Caco-2 (cell line): ENCODE measurements around the gene FRMD4A. TPM values are rescaled to one million over a fixed set of nuclear protein-coding genes. Genes with fewer than 3 reads are reported as not detected.

Experiments
- BruUV-seq: library from RNA; stranded (reverse); fragments of 400-500 nt; replicated peaks from 2 replicates; lab custom pipeline; 2021; lab: Mats Ljungman, UMichigan
- CTCF ChIA-PET: fragments of 300-600 bp; sonication (Branson Sonifier 250); formaldehyde crosslinking; loops from one replicate; lab custom pipeline; 2022; ENCODE audit warnings: antibody characterized with exemption; lab: Charles Lee
- POLR2A ChIA-PET: fragments of 300-600 bp; sonication (Branson Sonifier 250); formaldehyde crosslinking; loops from one replicate; lab custom pipeline; 2022; ENCODE audit warnings: antibody characterized with exemption; lab: Charles Lee
- DNase-seq, 2 experiments: peaks; one replicate each; pipeline versions ENCODE4 v3.0.0 to v3.0.0-alpha.2; 2020 to 2022
- H3K27me3 ChIP-seq: replicated peaks from 2 replicates; pipeline ENCODE4 v1.6.0; 2011; ENCODE audit warnings: low read length; ENCODE audit not compliant: control insufficient read depth, insufficient read depth
- H3K36me3 ChIP-seq: 2 replicates; pipeline ENCODE4 v1.5.1; 2011; ENCODE audit warnings: low read length; ENCODE audit not compliant: control insufficient read depth, insufficient read depth
- H3K4me1 ChIP-seq: fragments of 250-450 bp; sonication (Bioruptor Pico); 2 replicates; pipeline ENCODE4 v1.5.1; 2020; ENCODE audit warnings: mild to moderate bottlenecking
- H3K4me3 ChIP-seq: 2 replicates; pipeline ENCODE4 v1.5.1; 2011; ENCODE audit warnings: low read depth, mild to moderate bottlenecking, control low read depth, low read length
- H3K9me3 ChIP-seq: fragments of 250-450 bp; sonication (Bioruptor Pico); 2 replicates; pipeline ENCODE4 v1.5.1; 2020; ENCODE audit warnings: mild to moderate bottlenecking, moderate library complexity
- H3K27ac Mint-ChIP-seq: one replicate; pipeline ENCODE4 v1.8.0; 2022; ENCODE audit warnings: mixed read lengths; ENCODE audit not compliant: unreplicated experiment
- H3K27me3 Mint-ChIP-seq: one replicate; pipeline ENCODE4 v1.8.0; 2022; ENCODE audit warnings: mixed read lengths; ENCODE audit not compliant: insufficient read depth, unreplicated experiment
- H3K36me3 Mint-ChIP-seq: one replicate; pipeline ENCODE4 v1.8.0; 2022; ENCODE audit warnings: mild to moderate bottlenecking, mixed read lengths; ENCODE audit not compliant: insufficient read depth, unreplicated experiment
- H3K4me1 Mint-ChIP-seq: one replicate; pipeline ENCODE4 v1.8.0; 2022; ENCODE audit warnings: low read depth, mixed read lengths; ENCODE audit not compliant: unreplicated experiment
- H3K4me3 Mint-ChIP-seq: one replicate; pipeline ENCODE4 v1.8.0; 2022; ENCODE audit warnings: mild to moderate bottlenecking, moderate library complexity, mixed read lengths; ENCODE audit not compliant: unreplicated experiment
- H3K9me3 Mint-ChIP-seq: one replicate; pipeline ENCODE4 v1.8.0; 2022; ENCODE audit warnings: mixed read lengths; ENCODE audit not compliant: unreplicated experiment
- intact Hi-C: fragments of 100-400 bp; cut with micrococcal nuclease; formaldehyde crosslinking; loops from one replicate; pipeline ENCODE4 v1.10.0; 2022; ENCODE audit not compliant: unreplicated experiment
- total RNA-seq: library from RNA; stranded (reverse); gene quantifications from 2 replicates; pipeline ENCODE4 v1.2.3, GENCODE V29; 2022
- TF ChIP-seq, protein P1 (sequence below), 2 experiments: fragments of 200-600 bp in 1 of 2; IDR thresholded peaks; 1 replicate in 1 of 2; 2 replicates in 1 of 2; pipeline versions ENCODE4 v1.5.1 to v1.8.0; 2011 to 2022; ENCODE audit warnings: antibody characterized with exemption in 1 of 2, control low read depth in 1 of 2, inconsistent platforms in 1 of 2, low read depth in 1 of 2, low read length in 1 of 2, mild to moderate bottlenecking in 1 of 2, moderate library complexity in 1 of 2; ENCODE audit not compliant: insufficient read depth in 1 of 2, severe bottlenecking in 1 of 2, unreplicated experiment in 1 of 2

FRMD4A gene
- total RNA-seq, 1 experiment from 2014 or later = 52.1 TPM

DNA sequence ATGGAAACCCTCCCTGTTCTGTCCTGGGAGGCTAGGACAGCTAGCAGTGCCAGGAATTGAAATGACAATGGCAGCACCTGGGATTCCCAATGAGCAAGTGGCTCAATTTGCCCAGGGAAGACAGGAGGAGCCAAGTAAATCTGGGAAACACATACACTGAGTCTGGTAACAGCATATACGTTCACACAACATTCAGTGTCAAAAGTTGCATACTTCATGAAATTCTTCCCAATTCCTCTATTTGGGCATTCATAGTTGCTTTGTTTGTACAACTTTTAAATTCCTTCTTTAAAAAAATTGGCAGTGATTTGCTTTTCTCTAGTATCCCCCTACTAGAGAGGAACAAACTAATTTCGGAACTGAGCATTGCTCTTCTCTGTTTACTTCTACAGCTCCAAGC, 2.9 kb upstream of the FRMD4A start:
- H3K9me3 Mint-ChIP-seq = no peaks in the 10 kb centered on the region
- ChIA-PET POLR2A (no interaction called here), CTCF (no interaction called here)
- no peak for DNase-seq
- intact Hi-C loops = no loop called here
- Histone ChIP-seq H3K36me3 (no peaks in the 10 kb centered on the region), H3K27me3 (no peaks in the 10 kb centered on the region), H3K9me3 (no peaks in the 10 kb centered on the region), H3K4me3 (no peak overlapping the region), H3K4me1 (no peaks in the 10 kb centered on the region)
- H3K4me3 Mint-ChIP-seq = no peak overlapping the region
- no TSS peak for BruUV-seq
- H3K27me3 Mint-ChIP-seq = peaks cover 22% of the 10 kb centered on the region
- TF ChIP-seq, protein P1, sequence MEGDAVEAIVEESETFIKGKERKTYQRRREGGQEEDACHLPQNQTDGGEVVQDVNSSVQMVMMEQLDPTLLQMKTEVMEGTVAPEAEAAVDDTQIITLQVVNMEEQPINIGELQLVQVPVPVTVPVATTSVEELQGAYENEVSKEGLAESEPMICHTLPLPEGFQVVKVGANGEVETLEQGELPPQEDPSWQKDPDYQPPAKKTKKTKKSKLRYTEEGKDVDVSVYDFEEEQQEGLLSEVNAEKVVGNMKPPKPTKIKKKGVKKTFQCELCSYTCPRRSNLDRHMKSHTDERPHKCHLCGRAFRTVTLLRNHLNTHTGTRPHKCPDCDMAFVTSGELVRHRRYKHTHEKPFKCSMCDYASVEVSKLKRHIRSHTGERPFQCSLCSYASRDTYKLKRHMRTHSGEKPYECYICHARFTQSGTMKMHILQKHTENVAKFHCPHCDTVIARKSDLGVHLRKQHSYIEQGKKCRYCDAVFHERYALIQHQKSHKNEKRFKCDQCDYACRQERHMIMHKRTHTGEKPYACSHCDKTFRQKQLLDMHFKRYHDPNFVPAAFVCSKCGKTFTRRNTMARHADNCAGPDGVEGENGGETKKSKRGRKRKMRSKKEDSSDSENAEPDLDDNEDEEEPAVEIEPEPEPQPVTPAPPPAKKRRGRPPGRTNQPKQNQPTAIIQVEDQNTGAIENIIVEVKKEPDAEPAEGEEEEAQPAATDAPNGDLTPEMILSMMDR (IDR thresholded peaks at IDR 0.05; ENCODE audit: insufficient read depth in 1 of 2, low read depth in 1 of 2, low read length in 1 of 2, severe bottlenecking in 1 of 2, unreplicated experiment in 1 of 2) = no peak
- H3K36me3 Mint-ChIP-seq = no peaks in the 10 kb centered on the region
- H3K4me1 Mint-ChIP-seq = no peaks in the 10 kb centered on the region
- H3K27ac Mint-ChIP-seq = no peak overlapping the region

DNA sequence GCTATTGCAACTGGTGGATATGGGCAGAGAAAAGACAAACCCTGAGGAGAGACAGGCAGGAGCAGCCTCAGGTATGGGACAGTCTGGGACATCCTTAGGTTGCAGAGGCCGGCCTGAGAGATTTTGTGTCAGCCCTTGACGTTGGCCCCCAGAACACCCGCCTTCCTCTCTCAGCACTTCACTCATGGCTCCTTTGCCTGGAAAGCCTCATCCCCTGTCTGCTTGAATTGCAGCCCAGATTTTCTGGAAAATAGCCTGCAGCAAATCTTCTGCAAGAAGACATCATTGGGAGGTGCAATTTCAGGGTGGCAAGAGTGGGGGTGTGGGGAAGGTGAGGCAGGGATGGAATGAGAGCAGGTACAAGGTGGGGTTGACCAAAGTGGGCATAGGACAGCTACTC, 2.2 kb upstream of the FRMD4A start:
- TF ChIP-seq, protein P1 (IDR thresholded peaks at IDR 0.05; ENCODE audit: insufficient read depth in 1 of 2, low read depth in 1 of 2, low read length in 1 of 2, severe bottlenecking in 1 of 2, unreplicated experiment in 1 of 2) = no peak
- ChIA-PET POLR2A (no interaction called here), CTCF (no interaction called here)
- intact Hi-C loops = no loop called here
- H3K36me3 ChIP-seq = no peaks in the 10 kb centered on the region
- Mint-ChIP-seq H3K4me3 (no peak overlapping the region), H3K27me3 (peaks cover 22% of the 10 kb centered on the region), H3K4me1 (no peaks in the 10 kb centered on the region), H3K36me3 (no peaks in the 10 kb centered on the region), H3K27ac (no peak overlapping the region), H3K9me3 (no peaks in the 10 kb centered on the region)
- no peak for DNase-seq
- BruUV-seq = no TSS peak
- no peaks in the 10 kb centered on the region for H3K9me3 ChIP-seq
- no peak overlapping the region for H3K4me3 ChIP-seq
- no peaks in the 10 kb centered on the region for H3K4me1 ChIP-seq
- no peaks in the 10 kb centered on the region for H3K27me3 ChIP-seq

DNA sequence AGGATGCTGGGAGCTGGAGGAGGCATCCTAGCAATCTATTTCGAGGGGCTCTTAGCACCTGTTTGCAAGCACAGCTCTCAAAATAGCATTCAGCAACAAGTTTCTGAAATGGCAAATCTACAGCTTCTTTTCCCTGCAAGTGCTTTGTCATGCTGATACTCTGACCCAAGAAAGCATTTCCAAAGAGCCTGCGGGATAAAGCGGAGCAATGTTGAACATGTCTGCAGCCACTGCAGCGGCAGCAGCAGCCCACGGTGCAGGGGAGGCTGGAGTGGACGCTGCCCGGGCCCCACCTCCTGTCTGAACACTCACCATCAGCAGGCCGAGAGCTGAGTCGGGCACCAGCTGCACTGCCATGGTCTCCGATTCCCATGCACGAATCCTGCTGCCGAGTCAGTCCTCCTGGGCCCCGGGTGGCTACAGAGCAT, 964 bp downstream of the FRMD4A start:
- ChIA-PET CTCF (interaction anchor here (1.2 kb wide), 1 partner anchor 28 kb away, joined by 3 read pairs; no protein-coding TSS in a partner anchor), POLR2A (no interaction called here)
- H3K9me3 ChIP-seq = no peaks in the 10 kb centered on the region
- intact Hi-C loops = no loop called here
- no peaks in the 10 kb centered on the region for H3K27me3 ChIP-seq
- no peak overlapping the region for H3K4me3 ChIP-seq
- Mint-ChIP-seq H3K4me1 (no peaks in the 10 kb centered on the region), H3K36me3 (no peaks in the 10 kb centered on the region), H3K27me3 (peaks cover 20% of the 10 kb centered on the region), H3K4me3 (no peak overlapping the region), H3K27ac (no peak overlapping the region), H3K9me3 (no peaks in the 10 kb centered on the region)
- H3K4me1 ChIP-seq = no peaks in the 10 kb centered on the region
- BruUV-seq = no TSS peak
- TF ChIP-seq, protein P1 (IDR thresholded peaks at IDR 0.05; ENCODE audit: insufficient read depth in 1 of 2, low read depth in 1 of 2, low read length in 1 of 2, severe bottlenecking in 1 of 2, unreplicated experiment in 1 of 2) = no peak
- no peaks in the 10 kb centered on the region for H3K36me3 ChIP-seq
- DNase-seq = no peak
